HG03095 (cell line): ENCODE results near the gene SPIN2B.
"Not testable (repeated sequence)": the region's sequence is repeated elsewhere in the genome, so short reads cannot be mapped to it uniquely, and the experiment has no call there.

Experiments used
- ATAC-seq: cut with Tn5 transposase; IDR thresholded peaks from one replicate; pipeline ENCODE4 v1.9.1; 2021; ENCODE audit warnings: moderate library complexity; ENCODE audit not compliant: unreplicated experiment

The SPIN2B gene

DNA sequence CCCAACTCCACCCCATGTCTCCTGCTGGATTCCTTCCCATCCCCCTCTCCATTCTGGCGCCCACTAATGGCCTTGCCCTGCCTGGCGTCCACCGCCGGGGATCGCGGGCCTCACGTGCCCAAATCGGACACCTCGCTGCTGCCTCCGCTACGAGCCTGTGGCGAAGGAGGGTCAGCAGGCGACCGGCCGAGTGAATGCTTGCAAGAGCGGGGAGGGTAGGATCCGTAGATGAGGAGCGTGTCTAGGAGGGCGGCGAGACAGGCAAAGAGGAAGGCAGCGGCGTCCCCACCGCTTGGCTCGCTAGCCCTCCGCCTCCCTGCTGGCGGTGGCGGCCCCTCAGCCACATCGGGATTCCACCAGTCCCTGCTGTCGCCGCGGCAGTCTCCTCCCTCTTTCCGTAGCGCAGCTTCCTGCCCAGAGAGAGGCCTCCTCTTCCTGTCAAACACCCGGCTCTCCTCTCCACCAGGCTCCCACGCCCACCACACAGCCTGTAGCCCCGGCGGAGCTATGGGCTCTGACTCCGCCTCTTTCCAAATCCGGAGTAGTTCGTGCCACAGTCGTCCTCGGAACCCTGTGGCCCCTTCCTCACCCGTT is at the start of gene SPIN2B:
Gene SPIN2B (minus strand): TSS at position 387 of the 594 bp plus-strand sequence.
- ATAC-seq: peak; percentile 100

DNA sequence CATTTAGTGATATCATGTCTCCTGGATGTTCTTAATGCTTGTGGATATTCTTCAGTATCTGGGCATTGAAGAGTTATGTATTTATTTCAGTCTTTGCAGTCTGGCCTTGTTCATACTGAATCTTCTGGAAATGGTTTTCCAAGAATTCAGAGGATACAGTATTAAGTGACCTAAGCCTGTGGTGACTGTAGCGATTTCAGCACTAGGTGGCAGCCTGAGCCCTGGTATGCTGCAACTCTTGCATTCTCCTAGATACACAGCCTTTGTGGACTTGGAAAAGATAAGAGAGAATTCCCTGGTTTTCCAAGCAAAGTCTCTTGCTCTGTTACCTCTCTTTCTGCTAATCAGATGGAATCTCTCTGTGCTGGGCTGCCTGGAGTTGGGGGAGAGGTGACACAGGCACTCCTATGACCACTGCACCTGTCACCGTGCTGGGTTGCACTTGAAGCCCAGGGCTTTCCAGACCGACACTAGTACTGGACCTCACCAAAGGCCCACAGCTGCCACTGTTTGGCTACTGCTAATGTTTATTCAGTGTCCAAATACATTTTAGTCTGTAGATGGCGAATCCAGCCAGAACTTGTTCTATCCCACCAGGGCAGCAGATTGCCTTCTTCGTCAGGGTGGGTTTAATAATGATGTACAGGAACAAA is 35.2 kb upstream of the SPIN2B start:
- ATAC-seq: no peak

DNA sequence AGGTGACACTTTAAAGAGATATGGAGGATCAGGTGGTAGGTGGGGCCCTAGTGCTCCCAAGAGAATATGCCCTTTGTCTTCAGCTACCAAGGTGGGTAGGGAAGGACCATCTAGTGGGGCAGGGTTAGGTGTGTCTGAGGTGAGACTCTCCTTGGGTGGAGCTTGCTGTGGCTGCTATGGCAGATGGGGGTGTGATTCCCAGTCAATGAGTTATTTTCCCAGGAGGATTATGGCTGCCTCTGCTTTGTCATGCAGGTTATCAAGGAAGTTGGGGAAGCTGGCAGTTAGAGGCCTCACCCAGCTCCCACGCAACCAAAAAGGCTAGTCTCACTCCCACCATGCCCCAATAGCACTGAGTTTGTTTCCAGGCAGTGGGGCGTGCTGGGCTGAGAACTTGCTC is 33.8 kb upstream of the SPIN2B start:
- ATAC-seq: no peak

DNA sequence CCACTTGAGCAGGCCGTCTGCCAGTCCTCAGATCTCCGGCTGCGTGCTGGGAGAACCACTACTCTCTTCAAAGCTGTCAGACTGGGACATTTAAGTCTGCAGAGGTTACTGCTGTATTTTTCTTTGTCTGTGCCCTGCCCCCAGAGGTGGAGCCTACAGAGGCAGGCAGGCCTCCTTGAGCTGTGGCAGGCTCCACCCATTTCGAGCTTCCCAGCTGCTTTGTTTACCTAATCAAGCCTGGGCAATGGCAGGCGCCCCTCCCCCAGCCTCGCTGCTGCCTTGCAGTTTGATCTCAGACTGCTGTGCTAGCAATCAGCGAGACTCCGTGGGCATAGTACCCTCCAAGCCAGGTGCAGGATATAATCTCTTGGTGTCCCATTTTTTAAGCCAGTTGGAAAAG is 30.9 kb upstream of the SPIN2B start:
- not testable (repeated sequence) for ATAC-seq

DNA sequence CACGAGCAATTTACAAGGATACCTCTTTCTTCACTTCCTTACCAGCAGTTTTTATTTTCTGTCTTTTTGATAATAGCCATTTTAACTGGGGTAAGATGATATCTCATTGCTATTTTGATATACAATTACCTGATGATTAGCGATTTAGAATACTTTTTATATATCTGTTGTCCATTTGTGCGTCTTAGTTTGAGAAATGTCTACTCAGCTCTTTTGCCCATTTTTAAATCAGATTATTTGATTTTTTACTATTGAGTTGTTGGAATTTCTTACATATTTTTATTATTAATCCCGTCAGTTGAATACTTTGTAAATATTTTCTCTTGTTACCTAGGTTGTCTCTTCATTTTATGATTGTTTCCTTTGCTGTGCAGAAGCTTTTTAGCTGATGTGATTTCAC is 17.3 kb upstream of the SPIN2B start:
- no peak for ATAC-seq

DNA sequence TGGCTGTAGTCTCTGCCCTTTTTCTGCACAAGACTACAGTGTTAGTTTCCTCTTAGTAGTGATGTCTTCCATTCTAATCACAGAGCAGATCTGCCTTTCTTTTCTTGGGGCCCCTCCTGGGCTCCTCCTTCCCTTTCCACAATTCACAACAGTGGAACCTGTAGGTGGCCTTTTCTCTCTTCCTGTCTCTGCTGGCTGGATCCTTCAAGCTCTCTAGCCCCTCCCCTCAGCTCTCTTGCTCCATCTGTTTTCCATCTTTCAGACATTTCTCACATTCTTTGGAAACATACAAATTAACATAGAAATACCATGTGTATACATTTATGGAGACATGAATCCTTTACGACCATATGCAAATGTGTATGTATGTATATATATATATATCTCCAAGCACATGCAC is 16.2 kb upstream of the SPIN2B start:
- ATAC-seq: no peak

DNA sequence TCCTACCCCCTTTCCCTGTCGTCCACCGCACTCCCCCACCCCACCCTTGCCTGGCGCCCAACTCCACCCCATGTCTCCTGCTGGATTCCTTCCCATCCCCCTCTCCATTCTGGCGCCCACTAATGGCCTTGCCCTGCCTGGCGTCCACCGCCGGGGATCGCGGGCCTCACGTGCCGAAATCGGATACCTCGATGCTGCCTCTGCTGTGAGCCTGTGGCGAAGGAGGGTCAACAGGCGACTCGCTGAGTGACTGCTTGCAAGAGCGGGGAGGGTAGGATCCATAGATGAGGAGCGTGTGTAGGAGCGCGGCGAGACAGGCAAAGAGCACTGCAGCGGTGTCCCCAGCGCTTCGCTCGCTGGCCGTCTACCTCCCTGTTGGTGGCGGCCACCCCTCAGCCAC is 15.7 kb upstream of the SPIN2B start, which contains the start of gene SPIN2A:
Gene SPIN2A (minus strand): TSS at position 325 of the 400 bp plus-strand sequence. CDS start 800 bp downstream, outside the sequence.
- not testable (repeated sequence) for ATAC-seq

DNA sequence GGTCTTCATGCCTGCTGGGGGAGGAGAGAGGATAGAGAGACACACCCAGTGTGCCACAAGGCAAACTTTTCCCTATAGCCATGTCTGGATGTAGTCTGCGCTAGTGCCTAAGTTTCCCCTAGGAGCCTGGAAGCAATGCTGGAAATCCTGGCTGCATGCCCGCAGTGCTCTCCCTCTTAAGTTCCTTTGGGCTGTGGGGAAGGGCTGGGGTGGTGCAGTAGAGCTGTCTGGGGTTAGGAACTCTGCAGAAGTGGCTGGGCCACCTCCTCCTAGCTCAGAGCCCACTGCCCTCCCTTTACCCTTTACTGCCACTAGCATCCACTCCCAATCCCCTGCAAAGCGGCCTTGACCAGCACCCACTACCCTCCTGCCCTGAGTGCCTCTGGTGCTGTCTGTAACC is 15.2 kb upstream of the SPIN2B start:
- not testable (repeated sequence) for ATAC-seq

DNA sequence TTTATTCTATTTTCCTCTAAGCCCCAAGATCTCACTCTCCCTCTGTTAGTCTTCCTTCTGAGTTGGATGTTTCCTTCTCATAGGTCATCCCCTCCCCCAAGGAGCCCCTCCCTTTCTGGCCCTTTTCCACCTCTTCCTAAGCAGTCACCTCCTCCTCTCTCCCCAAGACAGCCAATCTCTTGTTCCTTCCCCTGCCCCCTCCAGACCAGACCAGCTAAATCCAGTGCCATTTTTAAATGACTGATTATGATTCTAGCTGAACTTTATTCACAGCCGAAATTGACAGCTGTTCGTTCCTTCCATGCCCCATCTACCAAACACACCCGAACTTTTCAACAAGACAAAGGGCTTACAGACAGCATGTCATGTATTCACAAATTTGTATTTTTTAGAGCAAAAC is 13.9 kb upstream of the SPIN2B start:
- no peak for ATAC-seq

DNA sequence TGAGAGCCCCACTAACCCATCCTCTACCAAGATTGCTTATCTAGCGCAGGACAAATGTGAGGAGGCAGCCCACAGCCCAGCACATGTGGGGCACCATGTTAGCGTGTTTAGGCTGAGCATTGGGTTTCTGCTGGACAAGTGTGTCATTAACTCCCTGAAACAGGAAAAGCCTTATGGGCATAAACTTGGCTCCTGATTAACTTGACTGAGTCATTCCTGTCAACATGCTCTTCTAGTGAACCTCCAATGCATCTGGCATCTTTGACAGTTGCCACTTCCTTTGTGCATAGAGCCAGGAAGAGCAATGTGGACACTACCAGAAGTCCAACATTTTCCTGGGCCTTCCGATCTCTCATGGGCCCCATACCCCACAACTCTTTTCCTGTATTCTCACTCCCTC is 13.4 kb upstream of the SPIN2B start:
- no peak for ATAC-seq

DNA sequence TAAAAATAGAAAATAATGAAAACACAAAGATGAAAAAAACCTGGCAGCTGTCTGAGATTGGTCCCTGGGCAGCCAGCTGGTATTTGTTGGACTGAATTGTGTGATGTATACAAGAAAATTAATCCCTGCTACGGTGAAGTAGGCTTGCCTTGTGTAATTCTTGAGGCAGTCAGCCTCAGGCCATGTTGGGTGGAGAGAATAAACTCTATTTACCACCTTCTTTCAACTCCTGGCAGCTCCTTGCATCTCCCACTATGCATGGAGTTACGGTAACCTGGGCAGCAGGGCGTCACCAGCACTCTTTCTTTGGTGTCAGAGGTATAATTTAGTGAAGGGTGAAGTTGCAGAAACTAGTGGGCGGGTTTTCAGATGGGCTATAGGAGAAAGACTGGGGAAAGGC is 12.4 kb upstream of the SPIN2B start:
- no peak for ATAC-seq

DNA sequence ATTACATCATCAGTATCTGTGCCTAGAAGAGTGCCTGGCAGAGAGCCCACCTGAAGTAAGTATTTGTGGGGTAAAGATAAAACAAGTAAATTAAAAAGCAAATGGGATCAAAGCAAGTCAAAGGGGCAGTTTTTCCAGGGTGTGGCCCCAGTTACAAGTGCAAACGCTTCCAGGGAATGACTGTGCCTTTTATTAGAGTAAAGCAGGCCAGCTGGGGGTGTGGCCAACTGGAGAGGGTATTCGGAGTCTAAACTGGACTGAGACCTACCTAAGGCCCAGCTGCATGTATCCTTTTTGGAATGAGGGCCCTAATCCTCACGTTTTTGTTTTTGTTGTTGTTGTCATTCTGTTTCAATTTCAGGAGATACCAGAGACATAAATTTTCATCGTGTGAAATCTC is 11.9 kb upstream of the SPIN2B start:
- not testable (repeated sequence) for ATAC-seq

DNA sequence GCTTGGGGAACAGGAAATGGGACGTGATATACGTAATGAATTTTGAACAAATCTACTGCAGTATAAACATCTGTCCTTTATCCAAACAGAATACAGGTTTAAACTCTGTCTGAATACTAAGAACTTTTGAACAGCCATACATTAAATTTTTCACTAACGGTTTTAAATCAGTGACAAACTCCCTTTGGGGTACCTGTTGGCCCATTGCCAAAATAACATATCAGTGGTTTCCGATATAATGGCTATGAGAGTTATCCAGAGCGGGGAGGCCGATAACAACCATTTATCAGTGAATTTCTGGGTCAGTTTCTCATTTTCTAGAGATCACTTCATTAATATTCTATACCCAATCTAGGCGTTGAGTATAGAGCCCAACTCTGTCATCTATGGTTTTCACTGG is 10.7 kb upstream of the SPIN2B start:
- ATAC-seq: no peak

DNA sequence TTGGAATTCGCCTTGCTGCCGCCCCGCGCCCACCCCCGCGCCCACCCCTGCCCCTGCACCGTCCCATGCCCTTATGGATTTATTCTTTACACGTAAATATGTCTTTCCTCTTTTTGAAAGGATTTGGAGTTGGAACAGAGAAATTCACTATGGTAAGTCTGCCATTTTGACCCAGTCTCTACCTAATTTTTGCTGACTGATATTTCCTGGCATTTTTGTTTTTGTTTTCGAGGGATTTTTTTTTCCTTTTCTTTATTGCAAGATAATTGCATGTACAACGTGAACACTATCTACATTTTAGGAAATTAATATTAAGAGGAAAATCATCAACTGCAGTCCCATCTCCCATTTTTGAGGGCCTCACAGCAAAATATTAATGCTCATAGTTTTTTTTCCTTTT is 468 bp upstream of the SPIN2B start:
- ATAC-seq: no peak

DNA sequence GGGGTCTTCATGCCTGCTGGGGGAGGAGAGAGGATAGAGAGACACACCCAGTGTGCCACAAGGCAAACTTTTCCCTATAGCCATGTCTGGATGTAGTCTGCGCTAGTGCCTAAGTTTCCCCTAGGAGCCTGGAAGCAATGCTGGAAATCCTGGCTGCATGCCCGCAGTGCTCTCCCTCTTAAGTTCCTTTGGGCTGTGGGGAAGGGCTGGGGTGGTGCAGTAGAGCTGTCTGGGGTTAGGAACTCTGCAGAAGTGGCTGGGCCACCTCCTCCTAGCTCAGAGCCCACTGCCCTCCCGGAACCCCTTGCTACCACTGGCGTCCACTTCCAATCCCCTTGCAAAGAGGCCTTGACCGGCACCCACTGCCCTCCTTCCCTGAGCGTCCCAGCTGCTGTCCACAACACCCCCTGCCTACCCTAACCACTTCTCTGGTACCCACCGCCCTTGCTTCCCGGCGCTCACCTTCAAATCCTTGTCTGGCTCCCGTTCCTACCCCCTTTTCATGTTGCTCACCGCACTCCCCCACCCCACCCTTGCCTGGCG is 658 bp downstream of the SPIN2B start:
- not testable (repeated sequence) for ATAC-seq

DNA sequence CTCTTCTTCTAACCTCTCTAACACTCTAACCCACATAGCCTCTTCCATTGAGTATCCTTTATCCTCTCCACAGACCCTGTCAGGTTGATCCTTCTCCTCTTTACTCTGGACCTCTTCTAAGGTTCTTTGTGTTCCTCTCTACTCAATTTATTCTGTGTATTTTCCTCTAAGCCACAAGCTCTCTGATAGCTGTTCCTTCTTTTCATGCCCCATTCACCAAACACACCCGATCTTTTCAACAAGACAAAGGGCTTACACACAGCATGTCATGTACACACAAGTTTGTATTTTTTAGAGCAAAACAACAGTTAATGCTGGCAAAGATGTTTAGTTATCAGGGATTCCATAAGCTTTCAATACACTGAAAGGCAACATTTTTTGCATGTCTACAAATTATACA is 1.9 kb downstream of the SPIN2B start:
- no peak for ATAC-seq

DNA sequence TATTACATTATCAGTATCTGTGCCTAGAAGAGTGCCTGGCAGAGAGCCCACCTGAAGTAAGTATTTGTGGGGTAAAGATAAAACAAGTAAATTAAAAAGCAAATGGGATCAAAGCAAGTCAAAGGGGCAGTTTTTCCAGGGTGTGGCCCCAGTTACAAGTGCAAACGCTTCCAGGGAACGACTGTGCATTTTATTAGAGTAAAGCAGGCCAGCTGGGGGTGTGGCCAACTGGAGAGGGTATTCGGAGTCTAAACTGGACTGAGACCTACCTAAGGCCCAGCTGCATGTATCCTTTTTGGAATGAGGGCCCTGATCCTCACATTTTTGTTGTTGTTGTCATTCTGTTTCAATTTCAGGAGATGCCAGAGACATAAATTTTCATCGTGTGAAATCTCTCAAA is 3.8 kb downstream of the SPIN2B start:
- ATAC-seq: not testable (repeated sequence)

DNA sequence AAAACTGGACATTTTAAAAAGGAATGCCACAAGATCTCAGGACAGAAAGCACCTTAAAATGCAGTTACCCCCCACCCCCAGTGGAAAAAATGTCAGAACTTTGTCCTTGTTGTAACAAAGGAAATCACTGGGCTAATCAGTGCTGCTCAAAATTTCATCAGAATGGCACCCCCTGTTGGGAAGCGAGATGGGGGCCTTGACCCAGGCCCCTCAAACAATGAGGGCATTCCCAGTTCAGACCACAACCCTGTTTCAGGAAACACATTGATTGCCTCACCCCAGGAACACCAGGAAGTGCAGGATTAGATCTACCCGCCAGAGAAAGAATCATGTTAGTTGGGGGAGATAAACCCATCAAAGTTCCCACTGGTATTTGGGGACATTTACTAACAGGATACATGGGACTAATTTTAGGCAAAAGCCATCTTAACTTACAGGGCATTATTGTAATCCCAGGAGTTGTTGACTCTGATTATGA is 16.4 kb downstream of the SPIN2B start:
- ATAC-seq: no peak

DNA sequence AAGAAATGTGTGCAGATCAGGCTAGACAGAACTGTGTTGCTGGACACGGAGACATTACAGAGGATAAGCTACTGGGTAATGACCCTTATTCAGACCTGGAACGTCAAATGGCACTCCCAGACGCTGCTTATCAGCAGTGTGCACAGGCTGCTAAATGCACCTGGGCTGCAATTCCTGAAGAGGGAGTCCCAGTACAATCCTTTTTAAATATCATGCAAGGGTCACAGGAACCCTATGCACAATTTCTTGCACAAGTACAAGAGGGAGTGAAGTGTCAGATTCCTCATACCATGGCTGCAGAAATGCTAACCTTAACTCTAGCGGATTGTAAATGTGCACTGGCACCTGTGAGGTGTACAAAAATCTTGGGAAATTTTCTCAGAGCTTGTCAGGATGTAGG is 16.9 kb downstream of the SPIN2B start:
- ATAC-seq: no peak

DNA sequence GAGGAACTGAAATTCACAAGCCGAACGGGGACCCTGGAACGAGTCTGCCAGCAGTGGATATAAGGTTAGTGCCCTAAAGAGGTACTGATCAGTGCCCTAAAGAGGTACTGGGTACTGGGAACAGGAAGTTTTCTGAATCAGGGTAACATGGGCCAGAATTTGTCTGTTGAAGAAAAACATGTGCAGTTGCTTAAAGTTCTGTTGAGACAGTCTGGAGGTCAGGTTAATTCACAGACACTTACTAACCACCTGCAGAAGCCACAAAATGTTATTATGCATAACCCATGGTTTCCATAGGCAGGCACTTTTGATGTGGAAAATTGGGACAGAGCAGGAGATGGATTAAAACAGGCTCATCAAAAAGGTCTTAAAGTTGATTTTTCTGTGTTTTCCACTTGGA is 17.9 kb downstream of the SPIN2B start:
- no peak for ATAC-seq

DNA sequence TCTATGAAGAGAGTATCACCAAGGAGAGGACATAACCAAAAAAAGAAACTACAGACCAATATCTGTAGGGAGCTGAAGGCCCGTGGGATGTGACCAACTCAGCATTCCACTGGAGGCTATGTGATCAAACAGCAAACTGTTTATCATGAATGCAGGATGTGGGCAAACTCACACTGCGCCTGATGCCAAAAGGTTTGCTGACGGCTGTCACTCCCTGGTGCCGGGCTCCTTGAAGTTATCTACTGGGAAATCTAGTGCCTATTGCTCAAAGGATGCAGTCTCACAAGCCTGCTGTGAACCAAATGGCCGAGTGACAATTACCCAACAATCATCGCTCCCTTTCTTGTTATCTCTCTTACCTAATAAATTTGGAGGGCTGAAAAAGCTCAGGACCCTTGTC is 18.4 kb downstream of the SPIN2B start:
- ATAC-seq: not testable (repeated sequence)

DNA sequence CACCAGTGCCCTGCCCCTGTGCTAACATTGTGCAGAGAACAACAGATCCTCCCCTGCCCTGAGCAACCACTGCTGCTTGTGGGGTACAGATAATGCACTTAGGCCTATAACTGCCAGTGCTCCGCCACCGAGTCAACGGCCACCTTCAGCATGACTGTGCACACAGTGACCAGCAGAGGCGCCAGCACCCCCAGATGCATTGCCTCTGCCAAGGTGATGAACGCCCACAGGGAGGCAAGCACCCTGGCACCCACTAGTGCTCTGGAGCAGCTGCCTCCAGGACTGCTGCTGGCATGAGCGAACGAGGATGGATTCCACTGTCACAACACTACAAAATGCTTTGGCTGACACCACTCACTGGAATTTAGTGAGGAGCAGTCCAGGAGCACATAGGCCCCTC is 38.2 kb downstream of the SPIN2B start:
- no peak for ATAC-seq
